Calu3 (cell line): ENCODE results near the gene IGFL3. TPM values are rescaled to one million over a fixed set of nuclear protein-coding genes. Genes with fewer than 3 reads are reported as not detected.

ENCODE experiments used
- BruUV-seq: library from RNA; stranded (reverse); fragments of 400-500 nt; replicated peaks from 2 replicates; lab custom pipeline; 2021; lab: Mats Ljungman, UMichigan
- CTCF ChIA-PET: fragments of 300-600 bp; sonication (Branson Sonifier 250); formaldehyde crosslinking; loops from one replicate; lab custom pipeline; 2022; ENCODE audit warnings: antibody characterized with exemption; lab: Charles Lee
- DNase-seq: peaks from one replicate; pipeline ENCODE4 v3.0.0; 2022
- H3K27ac Mint-ChIP-seq: one replicate; pipeline ENCODE4 v1.8.0; 2022; ENCODE audit warnings: mixed read lengths; ENCODE audit not compliant: unreplicated experiment
- H3K27me3 Mint-ChIP-seq: one replicate; pipeline ENCODE4 v1.8.0; 2022; ENCODE audit warnings: mixed read lengths; ENCODE audit not compliant: unreplicated experiment
- H3K36me3 Mint-ChIP-seq: one replicate; pipeline ENCODE4 v1.8.0; 2022; ENCODE audit warnings: mild to moderate bottlenecking, moderate library complexity, mixed read lengths; ENCODE audit not compliant: insufficient read depth, unreplicated experiment
- H3K4me1 Mint-ChIP-seq: one replicate; pipeline ENCODE4 v1.8.0; 2022; ENCODE audit warnings: mild to moderate bottlenecking, low read depth, mixed read lengths; ENCODE audit not compliant: unreplicated experiment
- H3K4me3 Mint-ChIP-seq: one replicate; pipeline ENCODE4 v1.8.0; 2022; ENCODE audit warnings: mild to moderate bottlenecking, low read depth, moderate library complexity, mixed read lengths; ENCODE audit not compliant: unreplicated experiment
- H3K9me3 Mint-ChIP-seq: one replicate; pipeline ENCODE4 v1.8.0; 2022; ENCODE audit warnings: low read depth, mixed read lengths; ENCODE audit not compliant: unreplicated experiment
- CTCF ChIP-seq: fragments of 200-600 bp; IDR thresholded peaks from one replicate; pipeline ENCODE4 v1.8.0; 2022; ENCODE audit warnings: antibody characterized with exemption; ENCODE audit not compliant: unreplicated experiment
- intact Hi-C: fragments of 100-400 bp; cut with micrococcal nuclease; formaldehyde crosslinking; loops from one replicate; pipeline ENCODE4 v1.10.0; 2022; ENCODE audit not compliant: unreplicated experiment
- total RNA-seq: library from RNA; stranded (reverse); gene quantifications from 2 replicates; pipeline ENCODE4 v1.2.3, GENCODE V29; 2022

The IGFL3 gene
- total RNA-seq, 1 experiment from 2014 or later, result not detected

GRCh38 chr19:46125447-46125846 lies 959 bp upstream of the IGFL3 start:
- no peak overlapping the region for H3K27ac Mint-ChIP-seq
- DNase-seq, result no peak
- CTCF ChIA-PET, result no interaction called here
- H3K4me3 Mint-ChIP-seq, result no peak overlapping the region
- intact Hi-C loops, result no loop called here
- H3K36me3 Mint-ChIP-seq, result no peaks in the 10 kb centered on the region
- no peak for TF ChIP-seq CTCF
- H3K9me3 Mint-ChIP-seq, result no peaks in the 10 kb centered on the region
- H3K27me3 Mint-ChIP-seq, result peaks cover 21% of the 10 kb centered on the region
- no peaks in the 10 kb centered on the region for H3K4me1 Mint-ChIP-seq
- no TSS peak for BruUV-seq

GRCh38 chr19:46118136-46118535 lies 6.4 kb downstream of the IGFL3 start:
- intact Hi-C loops, result no loop called here
- CTCF ChIA-PET, result no interaction called here

GRCh38 chr19:46116121-46116520 lies 8.4 kb downstream of the IGFL3 start:
- no peak overlapping the region for H3K4me3 Mint-ChIP-seq
- H3K27me3 Mint-ChIP-seq, result peaks cover 83% of the 10 kb centered on the region
- CTCF ChIA-PET, result no interaction called here
- no peak for TF ChIP-seq CTCF
- H3K27ac Mint-ChIP-seq, result no peak overlapping the region
- H3K4me1 Mint-ChIP-seq, result no peaks in the 10 kb centered on the region
- H3K9me3 Mint-ChIP-seq, result no peaks in the 10 kb centered on the region
- H3K36me3 Mint-ChIP-seq, result no peaks in the 10 kb centered on the region
- no peak for DNase-seq
- BruUV-seq, result no TSS peak
- intact Hi-C loops, result no loop called here

More at GRCh38 chr19:46118136-46118535, 6.4 kb downstream of the IGFL3 start:
- Mint-ChIP-seq H3K9me3 (no peaks in the 10 kb centered on the region), H3K4me3 (no peak overlapping the region), H3K27ac (no peak overlapping the region), H3K27me3 (peaks cover 79% of the 10 kb centered on the region), H3K36me3 (no peaks in the 10 kb centered on the region), H3K4me1 (no peaks in the 10 kb centered on the region)
- no peak for DNase-seq
- BruUV-seq, result no TSS peak
- TF ChIP-seq CTCF, result no peak

- H3K27ac Mint-ChIP-seq, result no peak overlapping the region
- peaks cover 77% of the 10 kb centered on the region for H3K27me3 Mint-ChIP-seq
- no peak for TF ChIP-seq CTCF
- intact Hi-C loops, result no loop called here
- DNase-seq, result no peak
- no peaks in the 10 kb centered on the region for H3K4me1 Mint-ChIP-seq
- CTCF ChIA-PET, result no interaction called here
- H3K36me3 Mint-ChIP-seq, result no peaks in the 10 kb centered on the region
- H3K9me3 Mint-ChIP-seq, result no peaks in the 10 kb centered on the region
- BruUV-seq, result no TSS peak
- no peak overlapping the region for H3K4me3 Mint-ChIP-seq
Measured at GRCh38 chr19:46115396-46116106, 8.9 kb downstream of the IGFL3 start.
